ENCODE data around the gene TELO2. TPM values are rescaled to one million over a fixed set of nuclear protein-coding genes. Genes with fewer than 3 reads are reported as not detected.

Gene TELO2
- total RNA-seq, 4 donors from 2014 or later: 34.5 to 105 (median 82.4) TPM

DNA sequence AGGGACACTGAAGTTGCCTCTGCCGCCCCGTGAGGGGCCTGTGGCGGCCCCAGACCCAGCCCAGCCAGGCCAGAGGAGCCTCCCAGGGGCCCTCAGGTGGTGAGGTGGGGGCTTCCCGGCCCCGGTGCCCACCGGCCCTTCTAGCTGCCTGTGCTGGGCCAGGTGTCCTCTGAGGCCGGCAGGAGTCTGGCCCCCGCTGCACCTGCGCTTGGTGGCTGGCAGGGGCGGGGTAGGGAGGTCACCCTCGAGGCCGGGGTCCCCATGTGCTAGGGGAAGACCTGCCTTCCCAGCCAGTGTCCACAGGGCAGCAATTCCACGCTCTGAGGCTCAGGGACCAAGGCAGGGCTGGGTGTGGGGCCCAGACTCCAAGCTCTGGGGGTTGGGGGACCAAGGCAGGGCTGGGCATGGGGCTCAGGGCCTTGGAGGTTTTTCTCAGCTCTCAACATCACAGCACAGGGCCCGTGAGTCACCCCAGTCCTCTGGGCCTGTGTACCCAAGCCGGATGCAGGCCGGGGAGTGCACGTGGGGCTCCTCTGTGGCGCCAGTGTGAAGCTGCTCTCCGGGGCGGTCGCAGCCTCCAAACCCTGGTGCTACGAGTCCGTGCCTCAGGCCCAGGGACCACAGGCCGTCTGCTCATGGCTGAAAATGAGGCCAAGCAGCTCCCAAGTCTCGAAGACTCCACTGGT lies 47.5 kb upstream of the TELO2 start:
- peak overlapping the region in 2 of 4 donors; percentile 57 to 88 for H3K27ac ChIP-seq
- H3K9me3 ChIP-seq: no peaks in the 10 kb centered on the region
- TF ChIP-seq CTCF (IDR thresholded peaks at IDR 0.05) (no peak), POLR2A (IDR thresholded peaks at IDR 0.05) (no peak)
- H3K27me3 ChIP-seq: no peaks in the 10 kb centered on the region
- peak in 1 of 3 donors; percentile 24 for DNase-seq
- peaks cover 0 to 51% (median 0%) of the 10 kb centered on the region in 3 donors for H3K36me3 ChIP-seq
- H3K4me1 ChIP-seq: peaks cover 0 to 13% (median 3%) of the 10 kb centered on the region in 4 donors
- H3K4me3 ChIP-seq: no peak overlapping the region

DNA sequence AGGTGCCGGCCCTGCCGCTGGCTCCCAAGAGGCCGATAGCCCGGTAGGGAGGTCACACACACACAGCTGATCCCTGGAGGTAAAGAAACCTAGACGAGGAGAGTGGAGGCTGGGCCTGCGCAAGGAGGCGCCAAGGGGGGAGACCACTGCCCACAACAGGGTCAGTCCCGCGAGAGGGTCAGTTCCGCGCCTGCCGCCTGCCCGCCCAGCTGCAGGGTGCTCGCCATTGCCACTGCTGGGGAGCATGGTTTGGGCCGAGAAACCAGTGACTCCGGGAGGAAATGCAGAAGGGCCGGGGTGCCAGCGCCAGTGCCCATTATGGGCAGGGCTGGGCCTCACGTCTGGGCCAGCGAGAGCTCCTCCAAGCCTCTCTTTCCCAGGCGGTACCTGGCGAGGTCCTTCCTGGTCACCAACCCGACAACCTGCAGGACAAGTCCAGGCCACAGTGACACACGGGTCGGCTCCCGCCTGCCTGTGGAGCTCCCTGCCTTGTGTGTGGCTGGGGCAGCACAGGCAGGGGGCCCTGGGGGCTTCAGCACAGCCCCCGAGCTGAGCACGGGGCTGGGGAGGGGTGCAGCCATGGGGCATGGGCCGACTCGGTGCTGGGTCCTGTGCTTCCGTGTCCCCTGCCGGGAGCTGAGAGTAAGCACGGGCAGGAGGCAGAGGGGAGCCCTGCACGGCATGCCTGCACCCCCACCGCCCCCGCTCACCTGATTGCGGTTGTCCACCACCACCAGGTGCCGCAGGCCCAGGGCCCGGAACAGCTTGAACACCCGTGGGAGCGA lies 46.7 kb upstream of the TELO2 start:
- TF ChIP-seq POLR2A (IDR thresholded peaks at IDR 0.05): no peak
- TF ChIP-seq CTCF (IDR thresholded peaks at IDR 0.05): no peak
- DNase-seq: no peak
- H3K36me3 ChIP-seq: peaks cover 0 to 58% (median 0%) of the 10 kb centered on the region in 3 donors
- no peaks in the 10 kb centered on the region for H3K27me3 ChIP-seq
- H3K27ac ChIP-seq: peak overlapping the region in 1 of 4 donors; percentile 88
- H3K4me1 ChIP-seq: peaks cover 0 to 13% (median 3%) of the 10 kb centered on the region in 4 donors
- H3K4me3 ChIP-seq: no peak overlapping the region
- H3K9me3 ChIP-seq: no peaks in the 10 kb centered on the region

GRCh38 chr16:1447965-1448364 lies 45.2 kb upstream of the TELO2 start:
- TF ChIP-seq POLR2A (IDR thresholded peaks at IDR 0.05) (no peak), CTCF (IDR thresholded peaks at IDR 0.05) (no peak)
- Histone ChIP-seq H3K36me3 (peaks cover 0 to 72% (median 0%) of the 10 kb centered on the region in 3 donors), H3K9me3 (no peaks in the 10 kb centered on the region), H3K4me1 (peaks cover 0 to 13% (median 3%) of the 10 kb centered on the region in 4 donors), H3K27ac (no peak overlapping the region), H3K27me3 (no peaks in the 10 kb centered on the region), H3K4me3 (no peak overlapping the region)
- DNase-seq: no peak

DNA sequence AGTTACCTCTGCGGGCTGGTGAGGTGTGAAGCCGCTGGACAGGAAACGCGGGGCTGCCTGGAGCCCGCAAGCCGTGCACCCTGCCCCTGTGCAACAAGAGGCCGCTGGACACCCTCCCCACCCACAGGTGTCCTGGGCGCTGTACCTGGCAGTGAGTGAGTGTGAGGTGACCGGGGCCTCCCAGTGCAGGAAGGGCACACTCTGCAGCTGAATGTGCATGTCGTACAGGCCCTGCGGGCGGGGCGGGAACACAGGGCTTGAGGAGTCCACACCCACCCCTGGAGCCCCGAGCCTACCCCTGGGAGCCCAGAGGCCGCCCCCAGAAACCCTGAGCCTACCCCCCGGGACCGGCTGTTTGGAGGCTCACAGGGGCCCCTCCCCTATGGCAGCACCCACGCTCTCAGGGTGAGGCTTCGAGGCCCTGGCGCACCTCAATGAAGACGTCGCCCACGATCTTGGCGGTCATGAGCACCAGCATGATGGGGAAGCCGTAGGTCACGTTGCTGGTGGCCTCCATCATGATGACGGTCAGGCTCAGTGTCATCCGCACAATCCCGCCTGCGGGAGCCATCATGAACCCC lies 44.5 kb upstream of the TELO2 start:
- no peaks in the 10 kb centered on the region for H3K27me3 ChIP-seq
- H3K4me1 ChIP-seq: peaks cover 0 to 13% (median 3%) of the 10 kb centered on the region in 4 donors
- H3K9me3 ChIP-seq: no peaks in the 10 kb centered on the region
- no peak overlapping the region for H3K27ac ChIP-seq
- TF ChIP-seq POLR2A (IDR thresholded peaks at IDR 0.05) (no peak), CTCF (IDR thresholded peaks at IDR 0.05) (no peak)
- no peak overlapping the region for H3K4me3 ChIP-seq
- DNase-seq: no peak
- H3K36me3 ChIP-seq: peaks cover 0 to 78% (median 0%) of the 10 kb centered on the region in 3 donors

DNA sequence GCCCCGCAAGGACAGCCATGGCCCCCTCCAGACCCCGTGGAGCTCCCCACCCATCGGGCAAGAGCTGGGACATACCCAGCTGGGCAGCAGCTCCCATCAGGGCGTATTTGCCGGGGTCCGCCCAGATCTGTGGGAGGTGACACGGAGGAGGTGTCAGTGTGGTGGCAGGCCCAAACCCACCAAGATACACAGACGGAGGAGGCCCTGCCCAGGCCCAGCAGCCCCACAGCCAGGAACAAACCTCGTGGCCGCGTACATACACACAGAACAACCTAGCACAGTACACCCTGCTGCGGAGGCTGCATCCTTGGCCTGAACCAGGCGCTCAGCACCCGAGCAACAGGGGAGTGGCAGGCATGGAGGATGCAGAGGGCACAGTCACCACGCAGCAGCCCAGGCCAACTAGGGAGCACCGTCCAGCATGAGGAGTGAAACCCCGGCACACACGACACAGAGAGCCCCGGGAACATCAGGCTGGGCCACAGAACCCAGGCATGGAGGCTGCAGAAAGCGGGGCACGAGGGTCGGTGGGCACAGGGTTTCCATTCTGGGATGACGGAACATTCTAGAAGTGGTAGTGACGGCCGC lies 43.9 kb upstream of the TELO2 start:
- H3K4me1 ChIP-seq: peaks cover 0 to 13% (median 3%) of the 10 kb centered on the region in 4 donors
- H3K27ac ChIP-seq: no peak overlapping the region
- no peak for DNase-seq
- H3K27me3 ChIP-seq: no peaks in the 10 kb centered on the region
- no peak overlapping the region for H3K4me3 ChIP-seq
- no peaks in the 10 kb centered on the region for H3K9me3 ChIP-seq
- peaks cover 0 to 84% (median 0%) of the 10 kb centered on the region in 3 donors for H3K36me3 ChIP-seq
- no peak for TF ChIP-seq CTCF (IDR thresholded peaks at IDR 0.05)

Measured in Peyer's patch (tissue), 4 donors.